Liver (tissue), 9 donors: ENCODE data around the gene DRGX. TPM values are rescaled to one million over a fixed set of nuclear protein-coding genes. Genes with fewer than 3 reads are reported as not detected.

ENCODE experiments used
- DNase-seq: peaks from one replicate; pipeline ENCODE4 v3.0.0-alpha.2; 2017; ENCODE audit warnings: low spot score
- H3K27ac ChIP-seq, 2 donors: one replicate each; pipeline ENCODE4 v1.7.0; 2013; ENCODE audit warnings: inconsistent platforms in 2 of 2, low read length in 2 of 2, control low read depth in 1 of 2, low read depth in 1 of 2, mild to moderate bottlenecking in 1 of 2
- H3K27me3 ChIP-seq, 4 donors: one replicate each; pipeline versions ENCODE4 v1.6.1 to v1.7.0; 2013; ENCODE audit warnings: low read length in 3 of 4, inconsistent platforms in 1 of 4, mild to moderate bottlenecking in 1 of 4, moderate library complexity in 1 of 4; ENCODE audit not compliant: control insufficient read depth in 4 of 4, insufficient read depth in 4 of 4
- H3K36me3 ChIP-seq, 4 donors: one replicate each; pipeline versions ENCODE4 v1.6.1 to v1.7.0; 2013; ENCODE audit warnings: low read length in 3 of 4, mild to moderate bottlenecking in 3 of 4, low read depth in 1 of 4, moderate library complexity in 1 of 4; ENCODE audit not compliant: control insufficient read depth in 4 of 4, insufficient read depth in 3 of 4
- H3K4me1 ChIP-seq, 4 donors: one replicate each; pipeline versions ENCODE4 v1.6.1 to v1.7.0; 2013; ENCODE audit warnings: low read length in 3 of 4, mild to moderate bottlenecking in 3 of 4, moderate library complexity in 1 of 4; ENCODE audit not compliant: control insufficient read depth in 4 of 4, insufficient read depth in 4 of 4
- H3K4me3 ChIP-seq, 3 donors: one replicate each; pipeline versions ENCODE4 v1.6.1 to v1.7.0; 2013; ENCODE audit warnings: low read length in 3 of 3, control low read depth in 1 of 3, low read depth in 1 of 3, mild to moderate bottlenecking in 1 of 3
- H3K9ac ChIP-seq, 2 donors: one replicate each; pipeline ENCODE4 v1.7.0; 2013; ENCODE audit warnings: low read length in 2 of 2, mild to moderate bottlenecking in 2 of 2, moderate library complexity in 2 of 2, control low read depth in 1 of 2, low read depth in 1 of 2
- H3K9me3 ChIP-seq, 4 donors: one replicate each; pipeline versions ENCODE4 v1.6.1 to v1.7.0; 2013; ENCODE audit warnings: low read length in 3 of 4; ENCODE audit not compliant: control insufficient read depth in 4 of 4
- CTCF ChIP-seq: fragments of 150-350 bp; IDR thresholded peaks from 2 replicates; pipeline ENCODE4 v1.5.1; 2017; ENCODE audit warnings: improper control_type of control experiment, low read depth, low read length; ENCODE audit not compliant: missing input control
- EGR1 ChIP-seq, 2 donors: IDR thresholded peaks; 2 replicates each; pipeline ENCODE4 v1.6.1; 2016 to 2018; ENCODE audit warnings: antibody characterized with exemption in 2 of 2, low read depth in 2 of 2
- FOXA1 ChIP-seq: IDR thresholded peaks from 2 replicates; pipeline ENCODE4 v1.6.1; 2016; ENCODE audit warnings: antibody characterized with exemption
- FOXA2 ChIP-seq: IDR thresholded peaks from 2 replicates; pipeline ENCODE4 v1.6.1; 2016; ENCODE audit warnings: antibody characterized with exemption
- GABPA ChIP-seq, 2 donors: IDR thresholded peaks in 1 of 2; conservative IDR thresholded peaks in 1 of 2; 2 replicates each; pipeline ENCODE4 v1.6.1; 2016; ENCODE audit warnings: antibody characterized with exemption in 2 of 2, mild to moderate bottlenecking in 1 of 2, moderate library complexity in 1 of 2
- HNF4A ChIP-seq, 2 donors: conservative IDR thresholded peaks; 2 replicates each; pipeline ENCODE4 v1.6.1; 2016; ENCODE audit warnings: antibody characterized with exemption in 2 of 2, mild to moderate bottlenecking in 2 of 2
- JUND ChIP-seq, 2 donors: IDR thresholded peaks; 2 replicates each; pipeline ENCODE4 v1.6.1; 2016; ENCODE audit warnings: antibody characterized with exemption in 2 of 2
- MAX ChIP-seq: IDR thresholded peaks from 2 replicates; pipeline ENCODE4 v1.6.1; 2016; ENCODE audit warnings: antibody characterized with exemption
- NR2F2 ChIP-seq: IDR thresholded peaks from 2 replicates; pipeline ENCODE4 v1.6.1; 2016; ENCODE audit warnings: antibody characterized with exemption
- RAD21 ChIP-seq, 2 donors: IDR thresholded peaks; 2 replicates each; pipeline ENCODE4 v1.6.1; 2016; ENCODE audit warnings: antibody characterized with exemption in 2 of 2, mild to moderate bottlenecking in 2 of 2
- REST ChIP-seq: IDR thresholded peaks from 2 replicates; pipeline ENCODE4 v1.6.1; 2016; ENCODE audit warnings: antibody characterized with exemption, mild to moderate bottlenecking
- RXRA ChIP-seq, 2 donors: IDR thresholded peaks; 2 replicates each; pipeline ENCODE4 v1.6.1; 2017 to 2018; ENCODE audit warnings: antibody characterized with exemption in 2 of 2, mild to moderate bottlenecking in 1 of 2
- SP1 ChIP-seq: IDR thresholded peaks from 2 replicates; pipeline ENCODE4 v1.6.1; 2018; ENCODE audit warnings: antibody characterized with exemption, mild to moderate bottlenecking
- TAF1 ChIP-seq: conservative IDR thresholded peaks from 2 replicates; pipeline ENCODE4 v1.6.1; 2016; ENCODE audit warnings: antibody characterized with exemption, mild to moderate bottlenecking
- YY1 ChIP-seq: IDR thresholded peaks from 2 replicates; pipeline ENCODE4 v1.6.1; 2016; ENCODE audit warnings: antibody characterized with exemption, mild to moderate bottlenecking
- WGBS: extraction: QIAGEN DNeasy Blood & Tissue Kit; methylation state at CpG from one replicate; pipeline ENCODE4 v1.1.7; 2013; 5-methylcytosine and 5-hydroxymethylcytosine counted together
- polyA plus RNA-seq, 2 donors: library from polyadenylated mRNA; stranded (reverse) in 1 of 2; unstranded in 1 of 2; fragments of 200-250 nt in 1 of 2; fragments of >200 nt in 1 of 2; fragmentation: Nextera tagmentation in 1 of 2; extraction: Ambion mirVana in 1 of 2; gene quantifications; one replicate each; pipeline versions ENCODE4 v1.2.1 to v1.2.3, GENCODE V29; 2013 to 2015
- total RNA-seq, 2 donors: library from RNA; depleted of rRNA; stranded (reverse); fragments of >200 nt; gene quantifications; one replicate each; pipeline ENCODE4 v1.2.3, GENCODE V29; 2014
- TF ChIP-seq, protein P1 (sequence below): IDR thresholded peaks from 2 replicates; pipeline ENCODE4 v1.6.1; 2016; ENCODE audit warnings: antibody characterized with exemption
- donor health status: healthy.
- donor health status: healthy.
- donor health status: healthy.
- donor health status: healthy.
- donor health status: healthy.

The DRGX gene
- total and polyA plus RNA-seq, 4 donors = not detected

- Histone ChIP-seq H3K9ac (no peak overlapping the region), H3K9me3 (no peaks in the 10 kb centered on the region)
- WGBS = 82% methylated on average over 20 of the region's 20 CpGs
Observed at GRCh38 chr10:49325131-49325915, 70.6 kb downstream of the DRGX start.

DNA sequence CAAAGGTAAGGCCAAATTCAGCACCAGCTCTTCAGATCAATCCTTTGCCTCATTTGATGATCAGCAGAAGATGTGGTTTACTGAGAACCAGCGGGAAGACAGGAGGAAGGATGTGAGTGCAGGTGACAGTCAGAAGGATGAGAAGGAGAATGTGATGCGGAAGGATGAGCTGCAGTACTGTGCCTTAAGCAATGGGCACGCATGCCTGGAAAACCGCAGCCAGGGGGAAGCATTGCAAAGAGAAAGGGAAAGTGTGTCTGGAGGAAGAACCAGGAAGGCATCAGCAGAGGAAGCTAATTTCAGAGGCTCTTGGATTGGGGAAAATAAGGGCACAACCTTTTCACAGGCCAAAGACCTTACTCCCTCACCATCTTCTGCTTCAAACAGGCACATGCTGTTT is 71.2 kb downstream of the DRGX start:
- H3K9me3 ChIP-seq = no peaks in the 10 kb centered on the region
- no peak overlapping the region for H3K9ac ChIP-seq
- H3K4me1 ChIP-seq = no peaks in the 10 kb centered on the region
- no peak overlapping the region for H3K27ac ChIP-seq
- H3K27me3 ChIP-seq = no peaks in the 10 kb centered on the region
- no peak for DNase-seq
- no peaks in the 10 kb centered on the region for H3K36me3 ChIP-seq
- no peak overlapping the region for H3K4me3 ChIP-seq
- WGBS = 66% methylated on average over 4 of the region's 4 CpGs
- TF ChIP-seq FOXA2 = no peak
- TF ChIP-seq JUND (IDR thresholded peaks at IDR 0.05) = no peak
- TF ChIP-seq YY1 = no peak
- no peak for TF ChIP-seq MAX
- TF ChIP-seq TAF1 = no peak
- TF ChIP-seq SP1 = no peak
- TF ChIP-seq RAD21 (IDR thresholded peaks at IDR 0.05) = no peak
- no peak for TF ChIP-seq EGR1 (IDR thresholded peaks at IDR 0.05; ENCODE audit: low read depth in 2 of 2)
- TF ChIP-seq CTCF = no peak
- no peak for TF ChIP-seq REST
- TF ChIP-seq RXRA (IDR thresholded peaks at IDR 0.05) = no peak

More at GRCh38 chr10:49325131-49325915, 70.6 kb downstream of the DRGX start:
- no peak for DNase-seq
- Histone ChIP-seq H3K27me3 (no peaks in the 10 kb centered on the region), H3K36me3 (no peaks in the 10 kb centered on the region), H3K4me3 (no peak overlapping the region), H3K27ac (no peak overlapping the region), H3K4me1 (no peaks in the 10 kb centered on the region)
- TF ChIP-seq NR2F2 = no peak
- no peak for TF ChIP-seq EGR1 (IDR thresholded peaks at IDR 0.05; ENCODE audit: low read depth in 2 of 2)
- TF ChIP-seq TAF1 = no peak
- no peak for TF ChIP-seq SP1
- TF ChIP-seq, protein P1, sequence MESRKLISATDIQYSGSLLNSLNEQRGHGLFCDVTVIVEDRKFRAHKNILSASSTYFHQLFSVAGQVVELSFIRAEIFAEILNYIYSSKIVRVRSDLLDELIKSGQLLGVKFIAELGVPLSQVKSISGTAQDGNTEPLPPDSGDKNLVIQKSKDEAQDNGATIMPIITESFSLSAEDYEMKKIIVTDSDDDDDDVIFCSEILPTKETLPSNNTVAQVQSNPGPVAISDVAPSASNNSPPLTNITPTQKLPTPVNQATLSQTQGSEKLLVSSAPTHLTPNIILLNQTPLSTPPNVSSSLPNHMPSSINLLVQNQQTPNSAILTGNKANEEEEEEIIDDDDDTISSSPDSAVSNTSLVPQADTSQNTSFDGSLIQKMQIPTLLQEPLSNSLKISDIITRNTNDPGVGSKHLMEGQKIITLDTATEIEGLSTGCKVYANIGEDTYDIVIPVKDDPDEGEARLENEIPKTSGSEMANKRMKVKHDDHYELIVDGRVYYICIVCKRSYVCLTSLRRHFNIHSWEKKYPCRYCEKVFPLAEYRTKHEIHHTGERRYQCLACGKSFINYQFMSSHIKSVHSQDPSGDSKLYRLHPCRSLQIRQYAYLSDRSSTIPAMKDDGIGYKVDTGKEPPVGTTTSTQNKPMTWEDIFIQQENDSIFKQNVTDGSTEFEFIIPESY = no peak
- TF ChIP-seq REST = no peak
- TF ChIP-seq YY1 = no peak
- no peak for TF ChIP-seq RXRA (IDR thresholded peaks at IDR 0.05)
- no peak for TF ChIP-seq GABPA (IDR thresholded peaks at IDR 0.05 in 1 of 2, conservative IDR thresholded peaks at IDR 0.05 in 1 of 2)
- TF ChIP-seq FOXA1 = no peak
- no peak for TF ChIP-seq HNF4A (conservative IDR thresholded peaks at IDR 0.05)
- TF ChIP-seq JUND (IDR thresholded peaks at IDR 0.05) = no peak
